Measurements from ENCODE around the gene RNF141.

The RNF141 gene

DNA sequence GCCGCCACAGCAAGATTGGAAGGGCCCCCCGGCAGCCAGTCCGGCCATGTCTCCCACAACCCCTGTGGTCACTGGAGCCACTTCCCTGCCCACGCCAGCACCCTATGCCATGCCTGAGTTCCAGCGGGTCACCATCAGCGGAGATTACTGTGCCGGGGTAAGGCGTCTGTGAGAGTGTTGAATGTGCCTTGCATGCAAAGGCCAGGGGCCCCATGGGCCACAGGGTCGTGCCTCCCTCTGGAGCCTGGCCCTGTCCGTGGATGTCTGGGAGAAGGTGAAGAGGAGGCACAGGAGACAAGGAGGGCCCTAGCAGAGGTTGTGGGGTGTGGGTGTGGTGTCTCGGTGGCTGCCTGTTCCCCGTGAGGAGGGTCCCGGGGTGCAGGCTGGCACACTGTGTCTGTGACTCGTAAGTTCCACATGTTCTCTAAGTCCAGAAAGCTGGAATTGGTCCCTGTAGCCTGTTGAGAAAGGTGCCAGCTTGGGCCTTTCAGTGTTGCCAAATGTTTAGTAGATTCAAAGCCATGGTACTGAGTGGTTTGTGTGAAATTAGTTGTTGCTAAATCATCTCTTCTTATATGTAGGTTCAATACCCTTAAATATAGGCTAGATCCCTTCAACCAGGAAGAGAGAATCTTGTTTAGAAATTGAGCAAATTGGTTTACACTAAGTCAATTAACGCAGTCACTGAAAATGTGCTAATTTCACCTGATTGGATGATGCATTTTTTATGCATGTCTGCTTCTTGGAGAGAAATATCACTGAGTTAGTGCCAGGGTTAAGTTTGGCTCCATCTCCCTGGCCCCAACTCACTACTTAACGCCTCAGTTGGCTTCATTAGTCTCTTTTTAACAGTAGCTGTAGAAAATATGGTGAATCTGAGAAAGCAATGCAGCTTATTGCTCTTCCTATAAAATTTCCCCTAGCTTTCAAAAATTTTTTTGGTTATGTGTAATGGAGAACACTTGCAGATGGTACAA, 62.1 kb downstream of the RNF141 start:
- DNase-seq, result no peak

DNA sequence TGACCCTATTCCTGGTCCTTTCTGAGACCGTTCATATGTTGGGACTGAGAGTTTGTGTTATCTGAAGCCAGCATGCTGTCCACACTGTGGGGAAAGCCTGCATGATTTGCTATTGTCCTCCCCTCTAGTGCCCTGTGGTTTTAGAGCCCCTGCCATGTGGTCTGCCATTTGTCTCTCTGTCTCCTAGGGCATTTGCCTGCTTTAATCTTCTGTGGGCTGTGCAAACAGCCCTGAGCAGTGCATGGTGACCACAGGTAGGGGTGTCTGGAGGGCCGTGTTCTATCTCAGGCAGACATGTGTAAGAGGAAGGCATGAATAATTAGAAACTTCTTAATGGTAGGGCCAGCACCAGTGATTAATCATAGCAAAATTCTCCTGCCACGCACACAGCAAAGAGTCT, 62.9 kb downstream of the RNF141 start:
- peak; percentile 65 for DNase-seq

DNA sequence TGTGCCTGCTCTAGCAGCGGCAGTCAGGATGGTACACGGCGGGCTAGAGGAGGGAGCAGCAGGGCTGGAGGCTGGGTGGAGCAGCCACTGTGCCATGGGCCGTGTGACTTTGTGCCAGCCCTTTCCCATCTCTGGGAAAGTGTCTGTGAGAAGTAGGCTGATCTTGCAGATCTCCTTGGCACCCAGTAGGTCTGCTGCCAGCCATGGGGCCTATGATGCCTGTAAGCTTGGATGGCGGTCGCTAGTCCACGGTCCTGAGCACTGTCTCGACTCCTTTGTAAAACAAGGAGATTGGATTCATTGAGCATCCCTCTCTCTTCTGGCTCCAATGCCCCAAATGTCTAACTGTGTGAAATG, 63.3 kb downstream of the RNF141 start:
- no peak for DNase-seq

DNA sequence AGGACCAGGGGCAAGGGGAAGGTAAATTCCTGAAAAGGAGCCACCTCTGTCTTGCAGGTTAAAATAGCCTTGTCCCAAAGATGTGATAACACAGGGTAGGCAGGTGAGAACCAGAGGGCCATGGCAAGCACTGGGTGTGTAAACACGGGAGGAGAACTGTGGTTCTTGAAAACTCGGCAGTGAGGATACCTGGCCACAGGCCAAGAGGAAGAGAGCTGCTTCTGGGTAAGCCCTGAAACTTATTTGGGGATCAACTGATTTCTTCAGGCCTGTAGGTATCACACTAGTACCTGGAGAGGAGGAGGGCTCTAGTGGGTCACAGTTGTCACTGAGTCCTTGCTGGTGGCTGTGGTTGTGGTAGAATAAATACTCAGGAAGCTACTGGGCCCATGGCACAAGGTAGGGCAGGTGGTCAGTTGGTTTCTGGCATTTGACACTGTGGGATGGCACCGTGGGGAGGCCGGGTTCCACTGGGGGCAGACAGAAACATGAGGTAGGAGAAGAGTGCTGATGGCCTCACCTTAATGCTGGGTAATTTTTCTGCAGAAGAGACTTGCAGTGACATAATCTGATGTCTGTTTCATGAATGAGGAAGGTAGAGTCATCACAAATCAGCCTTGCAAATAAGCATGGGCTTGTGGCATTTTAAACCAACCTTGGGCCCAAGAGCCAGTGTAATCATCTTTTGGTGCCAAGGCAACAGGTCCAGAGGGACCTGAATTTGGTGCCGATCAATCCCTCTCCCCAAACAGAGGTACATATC, 63.9 kb downstream of the RNF141 start:
- no peak for DNase-seq

DNA sequence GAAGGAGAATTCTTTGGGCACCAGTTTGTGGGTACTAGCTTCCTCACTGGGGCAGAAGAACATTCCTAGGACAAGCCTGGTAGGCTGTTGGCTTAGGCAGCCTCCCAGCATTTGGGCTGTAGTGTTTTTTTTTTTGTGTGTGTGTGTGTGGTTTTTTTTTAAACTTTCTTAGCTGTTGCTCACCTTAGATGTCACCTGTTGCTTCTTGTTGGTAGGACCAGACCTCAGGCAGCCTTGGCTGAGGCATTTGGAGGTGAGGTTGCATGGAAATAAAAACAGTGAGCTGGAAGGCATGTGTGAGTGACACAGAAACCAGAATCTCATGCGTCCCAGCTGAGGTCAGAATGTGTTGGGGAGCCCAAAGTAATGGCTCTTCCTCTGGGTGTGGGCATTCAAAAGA, 64.6 kb downstream of the RNF141 start:
- no peak for DNase-seq

DNA sequence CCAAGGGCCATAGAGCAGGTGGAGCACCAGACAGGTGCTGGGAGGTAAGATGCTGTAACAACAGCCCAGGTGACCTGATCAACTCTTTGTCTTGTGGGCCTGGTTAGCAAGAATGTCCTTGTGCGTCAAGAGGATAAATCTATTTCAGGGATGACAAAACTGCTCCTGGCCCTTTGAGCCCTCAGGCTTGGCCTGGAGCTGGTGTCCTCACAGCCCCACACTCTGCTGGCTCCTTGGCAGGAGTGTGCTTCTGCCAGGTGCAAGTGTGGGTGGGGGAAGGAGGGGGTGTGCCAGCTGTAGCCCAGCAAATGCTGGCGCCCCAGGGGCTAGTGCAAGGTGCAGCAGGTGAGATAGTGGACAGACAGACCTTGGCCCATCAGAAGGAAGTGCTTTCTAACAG, 66.4 kb downstream of the RNF141 start:
- DNase-seq, result peak; percentile 87

DNA sequence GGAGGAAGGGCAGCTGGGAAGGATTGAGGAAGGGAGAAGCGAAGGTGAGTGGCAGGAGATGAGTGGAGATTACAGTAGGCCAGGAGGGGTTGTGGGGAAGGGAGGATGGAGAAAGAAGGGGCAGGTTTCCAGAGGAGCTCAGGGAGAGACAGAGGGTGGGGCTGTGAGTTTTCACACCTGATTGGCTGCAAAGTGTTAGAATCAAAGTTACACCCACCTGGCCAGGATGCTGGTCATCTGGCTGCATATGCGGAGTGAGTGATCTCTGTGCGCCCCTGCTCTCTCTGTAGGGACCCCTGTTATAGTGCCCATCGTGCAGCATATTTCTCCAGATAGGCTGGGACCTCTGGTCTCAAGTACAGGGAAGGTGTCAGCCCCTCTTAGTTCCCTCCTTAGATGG, 67.6 kb downstream of the RNF141 start:
- DNase-seq, result no peak

DNA sequence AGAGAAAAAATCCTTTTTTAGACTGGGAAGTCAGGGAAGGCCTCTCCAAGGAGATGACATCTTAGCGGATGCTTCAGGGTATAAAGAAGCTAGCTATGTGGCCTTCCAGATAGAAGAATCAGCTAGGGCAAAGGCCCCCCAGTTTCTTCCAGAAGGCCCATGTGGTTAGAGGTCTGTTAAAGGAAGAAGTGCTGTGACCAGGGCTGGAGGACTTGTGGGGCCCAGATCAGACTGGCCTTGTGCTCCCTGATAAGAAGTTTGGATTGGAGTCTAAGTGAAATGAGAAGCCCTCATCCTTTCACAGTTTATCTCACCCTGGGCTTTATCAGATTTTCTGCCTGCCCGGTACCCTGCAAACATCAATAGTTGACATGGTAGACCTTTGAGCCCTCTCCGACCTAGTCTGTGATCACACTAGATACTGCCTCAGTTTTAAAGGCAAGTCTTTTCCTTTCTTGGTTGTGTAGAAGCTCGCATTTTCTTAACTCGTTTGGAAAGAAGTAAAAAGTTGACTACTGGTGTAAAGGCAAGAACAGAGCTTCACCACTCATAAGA, 78.2 kb downstream of the RNF141 start:
- no peak for DNase-seq
